ENCODE measurements around the gene UCP2. TPM values are rescaled to one million over a fixed set of nuclear protein-coding genes. Genes with fewer than 3 reads are reported as not detected.

Gene UCP2
- total and polyA plus RNA-seq, 2 donors (not counting 3 experiments of a cell fraction or from before 2014, with no cell fraction given): 16.5 to 24.0 TPM

DNA sequence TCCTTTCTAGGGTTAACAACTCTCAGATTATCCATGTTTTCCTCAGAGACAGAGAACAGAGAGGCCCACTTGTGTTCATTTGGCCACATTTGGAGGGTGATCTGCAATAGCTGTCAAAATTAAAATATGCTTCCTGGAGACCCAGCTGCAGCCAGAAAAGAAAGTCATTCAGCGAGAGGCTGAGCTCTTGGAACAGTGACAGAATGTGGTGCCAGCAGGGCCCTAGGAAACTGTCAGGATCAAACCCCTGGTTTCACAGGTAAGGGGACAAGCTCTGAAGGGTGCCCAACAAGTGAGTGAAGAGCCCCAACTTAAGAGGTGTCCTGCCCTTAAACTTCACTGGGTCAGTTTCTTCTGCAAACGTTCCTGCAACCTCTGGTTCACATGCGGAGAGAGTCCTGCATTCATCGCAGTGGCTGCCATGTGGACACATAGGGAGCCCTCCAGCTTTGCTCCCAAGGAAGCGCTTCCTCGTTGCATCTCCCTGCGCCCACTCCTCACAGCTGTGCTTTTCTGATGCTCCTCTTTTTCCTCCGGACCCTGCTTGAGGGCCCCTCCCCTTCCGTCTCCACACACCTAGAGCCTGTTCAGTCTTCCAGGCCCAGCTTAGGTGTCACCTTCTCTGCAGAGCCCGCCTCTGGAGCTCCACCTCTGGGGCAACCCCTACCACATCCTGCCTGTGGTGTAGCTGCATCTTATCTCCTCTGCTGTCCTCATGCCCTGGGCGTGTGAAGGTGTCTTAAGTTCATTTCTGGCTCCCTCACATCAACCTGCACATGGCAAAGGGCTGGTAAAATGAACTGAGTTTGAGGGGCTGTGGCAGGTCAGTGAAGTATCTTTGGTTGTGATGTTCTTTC, 22.3 kb upstream of the UCP2 start:
- POLR2A ChIA-PET: no interaction called here
- H2AFZ ChIP-seq (ENCODE audit: low read depth, low read length): no peak overlapping the region
- no peaks in the 10 kb centered on the region for H3K9me1 ChIP-seq (replicated peaks; ENCODE audit: control insufficient read depth, extremely low read depth, insufficient read depth, low read length)
- no TSS peak for BruUV-seq (replicated peaks)
- H3K9ac ChIP-seq (replicated peaks; ENCODE audit: extremely low read depth, insufficient read depth, low read length): no peak overlapping the region
- TF ChIP-seq POLR2A (IDR thresholded peaks at IDR 0.05; ENCODE audit: low read depth, low read length): no peak
- no peak for TF ChIP-seq EZH2 (IDR thresholded peaks at IDR 0.05; ENCODE audit: borderline replicate concordance, low read depth, low read length, severe bottlenecking)
- TF ChIP-seq FOS (IDR thresholded peaks at IDR 0.05; ENCODE audit: borderline replicate concordance, insufficient read depth, low read length): no peak
- no peak for TF ChIP-seq MYC (IDR thresholded peaks at IDR 0.05; ENCODE audit: low read depth, low read length)
- H3K27ac ChIP-seq (ENCODE audit: insufficient read depth, low read depth, low read length): no peak overlapping the region
- no peaks in the 10 kb centered on the region for H3K79me2 ChIP-seq (ENCODE audit: control insufficient read depth, insufficient read depth, low read length)
- no peak overlapping the region for H3K4me2 ChIP-seq (ENCODE audit: insufficient read depth, low read length)
- H3K4me1 ChIP-seq (ENCODE audit: control insufficient read depth, extremely low read depth, insufficient read depth, low read length): no peaks in the 10 kb centered on the region
- no peaks in the 10 kb centered on the region for H3K36me3 ChIP-seq (ENCODE audit: control insufficient read depth in 2 of 2, extremely low read depth in 1 of 2, insufficient read depth in 2 of 2, low read length in 2 of 2)
- H3K27me3 ChIP-seq (ENCODE audit: control insufficient read depth in 2 of 2, insufficient read depth in 2 of 2, low read length in 2 of 2): no peaks in the 10 kb centered on the region
- H3K9me3 ChIP-seq (replicated peaks; ENCODE audit: control insufficient read depth, insufficient read depth, low read length): no peaks in the 10 kb centered on the region
- CTCF ChIA-PET: interaction anchor here (1.2 kb wide), 1 partner anchor 10 kb away, joined by 5 read pairs; no protein-coding TSS in a partner anchor
- no peak overlapping the region for H3K4me3 ChIP-seq (replicated peaks in 1 of 3; ENCODE audit: insufficient read depth in 1 of 3, low read depth in 1 of 3, low read length in 3 of 3)
- intact Hi-C loops (cut with micrococcal nuclease): no loop called here
- DNase-seq (ENCODE audit: low read depth, low spot score) (no peak), FAIRE-seq (no peak)
- no peaks in the 10 kb centered on the region for H4K20me1 ChIP-seq (replicated peaks; ENCODE audit: control insufficient read depth, extremely low read depth, insufficient read depth, low read length)
- dilution Hi-C loops (cut with MboI; ENCODE audit: extremely low pct_ligation_motif_present, low sequenced_read_pairs): no loop called here

- FAIRE-seq: no peak
- H3K9ac ChIP-seq (replicated peaks; ENCODE audit: extremely low read depth, insufficient read depth, low read length): no peak overlapping the region
- CTCF ChIA-PET: interaction anchor here (1.2 kb wide), 1 partner anchor 11 kb away, joined by 5 read pairs; no protein-coding TSS in a partner anchor
Measured at GRCh38 chr11:74004046-74004695, 21.5 kb upstream of the UCP2 start.

More at GRCh38 chr11:74004046-74004695, 21.5 kb upstream of the UCP2 start:
- Histone ChIP-seq H2AFZ (ENCODE audit: low read depth, low read length) (no peak overlapping the region), H3K4me1 (ENCODE audit: control insufficient read depth, extremely low read depth, insufficient read depth, low read length) (no peaks in the 10 kb centered on the region), H3K4me2 (ENCODE audit: insufficient read depth, low read length) (no peak overlapping the region), H3K79me2 (ENCODE audit: control insufficient read depth, insufficient read depth, low read length) (no peaks in the 10 kb centered on the region), H4K20me1 (replicated peaks; ENCODE audit: control insufficient read depth, extremely low read depth, insufficient read depth, low read length) (no peaks in the 10 kb centered on the region), H3K9me3 (replicated peaks; ENCODE audit: control insufficient read depth, insufficient read depth, low read length) (no peaks in the 10 kb centered on the region), H3K36me3 (ENCODE audit: control insufficient read depth in 2 of 2, extremely low read depth in 1 of 2, insufficient read depth in 2 of 2, low read length in 2 of 2) (no peaks in the 10 kb centered on the region), H3K27me3 (ENCODE audit: control insufficient read depth in 2 of 2, insufficient read depth in 2 of 2, low read length in 2 of 2) (no peaks in the 10 kb centered on the region), H3K9me1 (replicated peaks; ENCODE audit: control insufficient read depth, extremely low read depth, insufficient read depth, low read length) (no peaks in the 10 kb centered on the region), H3K4me3 (replicated peaks in 1 of 3; ENCODE audit: insufficient read depth in 1 of 3, low read depth in 1 of 3, low read length in 3 of 3) (no peak overlapping the region), H3K27ac (ENCODE audit: insufficient read depth, low read depth, low read length) (no peak overlapping the region)
- no TSS peak for BruUV-seq (replicated peaks)
- no peak for TF ChIP-seq POLR2A (IDR thresholded peaks at IDR 0.05; ENCODE audit: low read depth, low read length)
- no peak for TF ChIP-seq EZH2 (IDR thresholded peaks at IDR 0.05; ENCODE audit: borderline replicate concordance, low read depth, low read length, severe bottlenecking)
- TF ChIP-seq, protein P1, sequence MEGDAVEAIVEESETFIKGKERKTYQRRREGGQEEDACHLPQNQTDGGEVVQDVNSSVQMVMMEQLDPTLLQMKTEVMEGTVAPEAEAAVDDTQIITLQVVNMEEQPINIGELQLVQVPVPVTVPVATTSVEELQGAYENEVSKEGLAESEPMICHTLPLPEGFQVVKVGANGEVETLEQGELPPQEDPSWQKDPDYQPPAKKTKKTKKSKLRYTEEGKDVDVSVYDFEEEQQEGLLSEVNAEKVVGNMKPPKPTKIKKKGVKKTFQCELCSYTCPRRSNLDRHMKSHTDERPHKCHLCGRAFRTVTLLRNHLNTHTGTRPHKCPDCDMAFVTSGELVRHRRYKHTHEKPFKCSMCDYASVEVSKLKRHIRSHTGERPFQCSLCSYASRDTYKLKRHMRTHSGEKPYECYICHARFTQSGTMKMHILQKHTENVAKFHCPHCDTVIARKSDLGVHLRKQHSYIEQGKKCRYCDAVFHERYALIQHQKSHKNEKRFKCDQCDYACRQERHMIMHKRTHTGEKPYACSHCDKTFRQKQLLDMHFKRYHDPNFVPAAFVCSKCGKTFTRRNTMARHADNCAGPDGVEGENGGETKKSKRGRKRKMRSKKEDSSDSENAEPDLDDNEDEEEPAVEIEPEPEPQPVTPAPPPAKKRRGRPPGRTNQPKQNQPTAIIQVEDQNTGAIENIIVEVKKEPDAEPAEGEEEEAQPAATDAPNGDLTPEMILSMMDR (IDR thresholded peaks at IDR 0.05; ENCODE audit: extremely low read depth in 1 of 2, insufficient read depth in 1 of 2, low read depth in 1 of 2, low read length in 2 of 2): no peak
- TF ChIP-seq GATA2 (IDR thresholded peaks at IDR 0.05; ENCODE audit: insufficient read depth, insufficient read length, low read depth, low read length): no peak
- TF ChIP-seq JUN (IDR thresholded peaks at IDR 0.05; ENCODE audit: borderline replicate concordance, insufficient read depth, insufficient read length, low read depth): no peak
- no peak for TF ChIP-seq MAX (IDR thresholded peaks at IDR 0.05; ENCODE audit: insufficient read depth, insufficient read length)
- TF ChIP-seq MYC (IDR thresholded peaks at IDR 0.05; ENCODE audit: low read depth, low read length): no peak
- no peak for TF ChIP-seq POLR2AphosphoS5 (IDR thresholded peaks at IDR 0.05; ENCODE audit: insufficient read depth, low read depth, low read length)
- no peak for TF ChIP-seq FOS (IDR thresholded peaks at IDR 0.05; ENCODE audit: borderline replicate concordance, insufficient read depth, low read length)
- intact Hi-C loops (cut with micrococcal nuclease): no loop called here
- POLR2A ChIA-PET: no interaction called here
- no peak for DNase-seq (ENCODE audit: low read depth, low spot score)
- dilution Hi-C loops (cut with MboI; ENCODE audit: extremely low pct_ligation_motif_present, low sequenced_read_pairs): no loop called here
